ENCODE data around the gene FLNA. TPM values are rescaled to one million over a fixed set of nuclear protein-coding genes. Genes with fewer than 3 reads are reported as not detected.

The FLNA gene
- total and polyA plus RNA-seq, 9 of the 15 experiments (the other 6 are each of a cell fraction or from before 2014, with no cell fraction given) = 6.2 to 735 (median 135) TPM

DNA sequence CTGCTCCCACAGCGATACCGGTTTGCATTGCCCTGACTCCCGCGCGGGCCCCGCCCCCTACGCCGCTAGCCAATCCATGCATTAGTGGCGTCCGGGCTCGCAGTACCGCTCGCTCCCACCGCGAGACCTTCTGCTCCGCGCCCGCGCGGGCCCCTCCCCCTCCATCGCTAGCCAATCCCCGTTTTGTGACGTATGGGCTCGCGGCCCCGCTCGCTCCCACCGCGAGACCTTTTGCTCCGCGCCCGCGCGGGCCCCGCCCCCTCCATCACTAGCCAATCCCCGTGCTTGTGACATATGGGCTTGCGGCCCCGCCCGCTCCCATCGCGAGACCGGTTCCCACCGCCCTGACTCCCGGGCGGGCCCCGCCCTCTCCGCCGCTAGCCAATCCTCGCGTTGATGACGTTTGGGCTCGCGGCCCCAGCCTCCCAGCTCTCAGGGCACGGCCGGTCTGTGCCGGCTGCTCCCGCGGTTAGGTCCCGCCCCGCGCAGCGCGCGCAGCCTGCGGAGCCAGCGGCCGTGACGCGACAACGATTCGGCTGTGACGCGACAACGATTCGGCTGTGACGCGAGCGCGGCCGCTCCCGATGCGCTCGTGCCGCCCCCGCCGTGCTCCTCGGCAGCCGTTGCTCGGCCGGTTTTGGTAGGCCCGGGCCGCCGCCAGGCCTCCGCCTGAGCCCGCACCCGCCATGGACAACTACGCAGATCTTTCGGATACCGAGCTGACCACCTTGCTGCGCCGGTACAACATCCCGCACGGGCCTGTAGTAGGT lies 4.5 kb upstream of the FLNA start, which contains the start of gene EMD (continued):
- peak in 1 of 2 experiments; percentile 61; a peak in 1 of 4 replicates for TF ChIP-seq NONO (IDR thresholded peaks at IDR 0.05; ENCODE audit: low read depth in 2 of 2, low read length in 1 of 2)
- no peak for TF ChIP-seq ZBTB8A (IDR thresholded peaks at IDR 0.05; ENCODE audit: partially characterized antibody)
- TF ChIP-seq, protein P1, sequence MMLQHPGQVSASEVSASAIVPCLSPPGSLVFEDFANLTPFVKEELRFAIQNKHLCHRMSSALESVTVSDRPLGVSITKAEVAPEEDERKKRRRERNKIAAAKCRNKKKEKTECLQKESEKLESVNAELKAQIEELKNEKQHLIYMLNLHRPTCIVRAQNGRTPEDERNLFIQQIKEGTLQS (IDR thresholded peaks at IDR 0.05) = no peak
- TF ChIP-seq, protein P1 (CRISPR knock-in tag; conservative IDR thresholded peaks at IDR 0.05) = no peak
- TF ChIP-seq, protein P2, sequence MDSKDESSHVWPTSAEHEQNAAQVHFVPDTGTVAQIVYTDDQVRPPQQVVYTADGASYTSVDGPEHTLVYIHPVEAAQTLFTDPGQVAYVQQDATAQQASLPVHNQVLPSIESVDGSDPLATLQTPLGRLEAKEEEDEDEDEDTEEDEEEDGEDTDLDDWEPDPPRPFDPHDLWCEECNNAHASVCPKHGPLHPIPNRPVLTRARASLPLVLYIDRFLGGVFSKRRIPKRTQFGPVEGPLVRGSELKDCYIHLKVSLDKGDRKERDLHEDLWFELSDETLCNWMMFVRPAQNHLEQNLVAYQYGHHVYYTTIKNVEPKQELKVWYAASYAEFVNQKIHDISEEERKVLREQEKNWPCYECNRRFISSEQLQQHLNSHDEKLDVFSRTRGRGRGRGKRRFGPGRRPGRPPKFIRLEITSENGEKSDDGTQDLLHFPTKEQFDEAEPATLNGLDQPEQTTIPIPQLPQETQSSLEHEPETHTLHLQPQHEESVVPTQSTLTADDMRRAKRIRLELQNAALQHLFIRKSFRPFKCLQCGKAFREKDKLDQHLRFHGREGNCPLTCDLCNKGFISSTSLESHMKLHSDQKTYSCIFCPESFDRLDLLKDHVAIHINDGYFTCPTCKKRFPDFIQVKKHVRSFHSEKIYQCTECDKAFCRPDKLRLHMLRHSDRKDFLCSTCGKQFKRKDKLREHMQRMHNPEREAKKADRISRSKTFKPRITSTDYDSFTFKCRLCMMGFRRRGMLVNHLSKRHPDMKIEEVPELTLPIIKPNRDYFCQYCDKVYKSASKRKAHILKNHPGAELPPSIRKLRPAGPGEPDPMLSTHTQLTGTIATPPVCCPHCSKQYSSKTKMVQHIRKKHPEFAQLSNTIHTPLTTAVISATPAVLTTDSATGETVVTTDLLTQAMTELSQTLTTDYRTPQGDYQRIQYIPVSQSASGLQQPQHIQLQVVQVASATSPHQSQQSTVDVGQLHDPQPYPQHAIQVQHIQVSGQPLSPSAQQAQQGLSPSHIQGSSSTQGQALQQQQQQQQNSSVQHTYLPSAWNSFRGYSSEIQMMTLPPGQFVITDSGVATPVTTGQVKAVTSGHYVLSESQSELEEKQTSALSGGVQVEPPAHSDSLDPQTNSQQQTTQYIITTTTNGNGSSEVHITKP (IDR thresholded peaks at IDR 0.05; ENCODE audit: partially characterized antibody) = peak; percentile 72
- no peak for TF ChIP-seq JUN (IDR thresholded peaks at IDR 0.05; ENCODE audit: borderline replicate concordance, low read depth, low read length)
- TF ChIP-seq JUN (CRISPR knock-in tag; IDR thresholded peaks at IDR 0.05; ENCODE audit: borderline replicate concordance) = no peak; the same call in 1 of the 2 replicates
- no peak for TF ChIP-seq ZNF644 (tag; IDR thresholded peaks at IDR 0.05; ENCODE audit: low read depth)
- peak; percentile 35 for TF ChIP-seq PHF20 (IDR thresholded peaks at IDR 0.05; ENCODE audit: partially characterized antibody)
- TF ChIP-seq LEF1 (IDR thresholded peaks at IDR 0.05) = peak; percentile 76; the same call in 1 of the 2 replicates
- peak; percentile 8 for TF ChIP-seq PCBP1 (IDR thresholded peaks at IDR 0.05; ENCODE audit: low read depth, low read length, poor library complexity, severe bottlenecking)
- no peak for TF ChIP-seq BMI1 (IDR thresholded peaks at IDR 0.05; ENCODE audit: low read length)
- TF ChIP-seq CXXC5 (CRISPR knock-in tag; IDR thresholded peaks at IDR 0.05) = peak; percentile 88
- TF ChIP-seq ARHGAP35 (IDR thresholded peaks at IDR 0.05; ENCODE audit: partially characterized antibody) = peak; percentile 69
- TF ChIP-seq EGR1 (conservative IDR thresholded peaks at IDR 0.05) = peak; percentile 85
- 0 out of 2 replicates have a peak, but pooled peaks have one; percentile 28 for TF ChIP-seq PML (IDR thresholded peaks at IDR 0.05; ENCODE audit: low read length)
- 0 out of 2 replicates have a peak, but pooled peaks have one; percentile 6 for TF ChIP-seq TEAD4 (IDR thresholded peaks at IDR 0.05; ENCODE audit: low read length)
- TF ChIP-seq TEAD4 (CRISPR knock-in tag; IDR thresholded peaks at IDR 0.05; ENCODE audit: borderline replicate concordance) = no peak
- no peak for TF ChIP-seq NCOA6 (IDR thresholded peaks at IDR 0.05)
- TF ChIP-seq TRIM24 (IDR thresholded peaks at IDR 0.05) = peak in 1 of 2 experiments; percentile 62; a peak in 1 of 4 replicates
- TF ChIP-seq HNRNPUL1 (IDR thresholded peaks at IDR 0.05; ENCODE audit: low read length) = no peak
- peak in 1 of 2 experiments; percentile 70; a peak in 2 of 4 replicates for TF ChIP-seq TEAD1 (CRISPR knock-in tag; IDR thresholded peaks at IDR 0.05)
- peak in 1 of 2 experiments; percentile 80; a peak in 1 of 4 replicates for TF ChIP-seq CSDE1 (IDR thresholded peaks at IDR 0.05)
- peak; percentile 66 for TF ChIP-seq PKNOX1 (IDR thresholded peaks at IDR 0.05)
- TF ChIP-seq ZNF24 (IDR thresholded peaks at IDR 0.05) = no peak
- TF ChIP-seq EP300 (IDR thresholded peaks at IDR 0.05; ENCODE audit: low read length) = peak; percentile 21; the same call in 1 of the 2 replicates
